ENCODE data around the gene CHN2. TPM values are rescaled to one million over a fixed set of nuclear protein-coding genes. Genes with fewer than 3 reads are reported as not detected.

Gene CHN2
- total RNA-seq, 1 experiment from 2014 or later = 2.1 TPM

DNA sequence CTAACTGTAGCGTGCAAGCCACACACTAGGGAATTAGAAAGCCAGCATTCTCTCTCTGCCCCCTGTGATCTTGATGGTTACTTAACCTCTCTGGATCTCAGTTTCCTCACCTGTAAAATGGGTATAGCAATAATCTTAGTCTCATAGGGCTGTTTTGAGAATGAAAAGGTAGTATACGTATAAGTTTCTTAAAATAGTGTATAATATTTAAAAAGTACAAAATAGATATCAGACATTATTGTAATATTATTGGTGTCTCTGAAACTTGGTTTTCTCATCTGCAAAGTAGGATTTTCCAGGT, 80.4 kb downstream of the CHN2 start:
- no peak for TF ChIP-seq SIN3A (IDR thresholded peaks at IDR 0.05; ENCODE audit: low read depth)
- TF ChIP-seq SRF (IDR thresholded peaks at IDR 0.05; ENCODE audit: low read depth) = no peak
- TF ChIP-seq YY1 (IDR thresholded peaks at IDR 0.05; ENCODE audit: extremely low read depth, insufficient replicate concordance, low read depth, low read length) = no peak
- TF ChIP-seq EZH2phosphoT487 (IDR thresholded peaks at IDR 0.05; ENCODE audit: borderline replicate concordance) = no peak
- TF ChIP-seq SP1 (IDR thresholded peaks at IDR 0.05; ENCODE audit: low read depth) = no peak
- TF ChIP-seq RAD21 (IDR thresholded peaks at IDR 0.05; ENCODE audit: low read depth) = no peak
- TF ChIP-seq JUND (IDR thresholded peaks at IDR 0.05) = no peak
- TF ChIP-seq ZNF274 (IDR thresholded peaks at IDR 0.05; ENCODE audit: low read depth, low read length) = no peak
- TF ChIP-seq TCF7L2 (IDR thresholded peaks at IDR 0.05; ENCODE audit: borderline replicate concordance, extremely low read depth, insufficient read depth, insufficient read length) = no peak
- no peak for TF ChIP-seq FOSL1 (IDR thresholded peaks at IDR 0.05; ENCODE audit: low read depth)
- no peak for TF ChIP-seq CBX3 (IDR thresholded peaks at IDR 0.05; ENCODE audit: low read depth)
- no peak for TF ChIP-seq POLR2A (IDR thresholded peaks at IDR 0.05; ENCODE audit: borderline replicate concordance, extremely low read depth, insufficient read depth, insufficient read length)
- TF ChIP-seq EGR1 (IDR thresholded peaks at IDR 0.05; ENCODE audit: low read depth) = no peak
- TF ChIP-seq, protein P1, sequence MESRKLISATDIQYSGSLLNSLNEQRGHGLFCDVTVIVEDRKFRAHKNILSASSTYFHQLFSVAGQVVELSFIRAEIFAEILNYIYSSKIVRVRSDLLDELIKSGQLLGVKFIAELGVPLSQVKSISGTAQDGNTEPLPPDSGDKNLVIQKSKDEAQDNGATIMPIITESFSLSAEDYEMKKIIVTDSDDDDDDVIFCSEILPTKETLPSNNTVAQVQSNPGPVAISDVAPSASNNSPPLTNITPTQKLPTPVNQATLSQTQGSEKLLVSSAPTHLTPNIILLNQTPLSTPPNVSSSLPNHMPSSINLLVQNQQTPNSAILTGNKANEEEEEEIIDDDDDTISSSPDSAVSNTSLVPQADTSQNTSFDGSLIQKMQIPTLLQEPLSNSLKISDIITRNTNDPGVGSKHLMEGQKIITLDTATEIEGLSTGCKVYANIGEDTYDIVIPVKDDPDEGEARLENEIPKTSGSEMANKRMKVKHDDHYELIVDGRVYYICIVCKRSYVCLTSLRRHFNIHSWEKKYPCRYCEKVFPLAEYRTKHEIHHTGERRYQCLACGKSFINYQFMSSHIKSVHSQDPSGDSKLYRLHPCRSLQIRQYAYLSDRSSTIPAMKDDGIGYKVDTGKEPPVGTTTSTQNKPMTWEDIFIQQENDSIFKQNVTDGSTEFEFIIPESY (IDR thresholded peaks at IDR 0.05; ENCODE audit: extremely low read depth, insufficient replicate concordance, low read length) = no peak
- no peak for TF ChIP-seq ZFX (IDR thresholded peaks at IDR 0.05)
- no peak for TF ChIP-seq ELF1 (IDR thresholded peaks at IDR 0.05; ENCODE audit: borderline replicate concordance, low read depth)
- TF ChIP-seq, protein P2, sequence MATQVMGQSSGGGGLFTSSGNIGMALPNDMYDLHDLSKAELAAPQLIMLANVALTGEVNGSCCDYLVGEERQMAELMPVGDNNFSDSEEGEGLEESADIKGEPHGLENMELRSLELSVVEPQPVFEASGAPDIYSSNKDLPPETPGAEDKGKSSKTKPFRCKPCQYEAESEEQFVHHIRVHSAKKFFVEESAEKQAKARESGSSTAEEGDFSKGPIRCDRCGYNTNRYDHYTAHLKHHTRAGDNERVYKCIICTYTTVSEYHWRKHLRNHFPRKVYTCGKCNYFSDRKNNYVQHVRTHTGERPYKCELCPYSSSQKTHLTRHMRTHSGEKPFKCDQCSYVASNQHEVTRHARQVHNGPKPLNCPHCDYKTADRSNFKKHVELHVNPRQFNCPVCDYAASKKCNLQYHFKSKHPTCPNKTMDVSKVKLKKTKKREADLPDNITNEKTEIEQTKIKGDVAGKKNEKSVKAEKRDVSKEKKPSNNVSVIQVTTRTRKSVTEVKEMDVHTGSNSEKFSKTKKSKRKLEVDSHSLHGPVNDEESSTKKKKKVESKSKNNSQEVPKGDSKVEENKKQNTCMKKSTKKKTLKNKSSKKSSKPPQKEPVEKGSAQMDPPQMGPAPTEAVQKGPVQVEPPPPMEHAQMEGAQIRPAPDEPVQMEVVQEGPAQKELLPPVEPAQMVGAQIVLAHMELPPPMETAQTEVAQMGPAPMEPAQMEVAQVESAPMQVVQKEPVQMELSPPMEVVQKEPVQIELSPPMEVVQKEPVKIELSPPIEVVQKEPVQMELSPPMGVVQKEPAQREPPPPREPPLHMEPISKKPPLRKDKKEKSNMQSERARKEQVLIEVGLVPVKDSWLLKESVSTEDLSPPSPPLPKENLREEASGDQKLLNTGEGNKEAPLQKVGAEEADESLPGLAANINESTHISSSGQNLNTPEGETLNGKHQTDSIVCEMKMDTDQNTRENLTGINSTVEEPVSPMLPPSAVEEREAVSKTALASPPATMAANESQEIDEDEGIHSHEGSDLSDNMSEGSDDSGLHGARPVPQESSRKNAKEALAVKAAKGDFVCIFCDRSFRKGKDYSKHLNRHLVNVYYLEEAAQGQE (IDR thresholded peaks at IDR 0.05; ENCODE audit: low read depth) = no peak
- TF ChIP-seq, protein P3, sequence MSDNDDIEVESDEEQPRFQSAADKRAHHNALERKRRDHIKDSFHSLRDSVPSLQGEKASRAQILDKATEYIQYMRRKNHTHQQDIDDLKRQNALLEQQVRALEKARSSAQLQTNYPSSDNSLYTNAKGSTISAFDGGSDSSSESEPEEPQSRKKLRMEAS (IDR thresholded peaks at IDR 0.05) = no peak
- no TSS peak for BruUV-seq (replicated peaks)
- no peaks in the 10 kb centered on the region for H3K9me3 ChIP-seq (ENCODE audit: control insufficient read depth in 1 of 2, insufficient read depth in 1 of 2, low read depth in 1 of 2, low read length in 2 of 2)
- DNase-seq (ENCODE audit: low read depth, low spot score) (no peak), ATAC-seq (no peak)
- H3K9ac ChIP-seq (ENCODE audit: low read length) = no peak overlapping the region
- H3K27ac ChIP-seq (ENCODE audit: low read depth, low read length) = no peak overlapping the region
- POLR2A ChIA-PET = no interaction called here
- no peak overlapping the region for H3K4me2 ChIP-seq (ENCODE audit: low read length)
- H3K4me3 ChIP-seq (replicated peaks in 1 of 2; ENCODE audit: low read depth in 1 of 2, low read length in 2 of 2) = no peak overlapping the region
- no peaks in the 10 kb centered on the region for H3K79me2 ChIP-seq (ENCODE audit: insufficient read depth, low read length)
- 0 out of 2 replicates have a peak, but pooled peaks cover 6% of the 10 kb centered on the region for H3K27me3 ChIP-seq (ENCODE audit: insufficient read depth, low read length)
- intact Hi-C loops (cut with micrococcal nuclease) = no loop called here
- CTCF ChIA-PET = no interaction called here
- H3K4me1 ChIP-seq (ENCODE audit: control insufficient read depth in 1 of 2, insufficient read depth in 2 of 2, low read length in 2 of 2) = no peaks in the 10 kb centered on the region
- RAD21 ChIA-PET (ENCODE audit: low non-redundant PET in 1 of 2, low total read pairs in 2 of 2, uncharacterized antibody in 2 of 2, unreplicated experiment in 2 of 2) = no interaction called here
- H4K20me1 ChIP-seq (ENCODE audit: insufficient read depth) = no peaks in the 10 kb centered on the region
- H3K36me3 ChIP-seq (ENCODE audit: control insufficient read depth in 1 of 2, insufficient read depth in 2 of 2, low read length in 2 of 2) = no peaks in the 10 kb centered on the region
- no peak overlapping the region for H2AFZ ChIP-seq (ENCODE audit: low read depth, low read length, poor library complexity, severe bottlenecking)
- no peaks in the 10 kb centered on the region for H3K9me2 ChIP-seq (ENCODE audit: insufficient read depth)

Data from HCT116 (cell line).